GM19239 (cell line): ENCODE data around the gene GCGR.

Experiments
- DNase-seq: peaks from one replicate; pipeline ENCODE4 v3.0.0; 2011; ENCODE audit warnings: low spot score; ENCODE audit not compliant: insufficient read length
- FAIRE-seq: peaks from 2 replicates; lab custom pipeline; 2011; peaks lifted over from hg19 to GRCh38; lab: Jason Lieb, UNC

Gene GCGR

GRCh38 chr17:81811705-81812570 is 8.0 kb downstream of the GCGR start:
- DNase-seq (no peak), FAIRE-seq (no peak)

GRCh38 chr17:81812571-81813370 is 8.8 kb downstream of the GCGR start:
- FAIRE-seq, result no peak
- no peak for DNase-seq

- FAIRE-seq (no peak), DNase-seq (no peak)
Observed at GRCh38 chr17:81813371-81813684, 9.4 kb downstream of the GCGR start.

- FAIRE-seq (no peak), DNase-seq (no peak)
Observed at GRCh38 chr17:81813861-81814683, 10.1 kb downstream of the GCGR start.

- no peak for DNase-seq
- FAIRE-seq, result no peak
Observed at GRCh38 chr17:81814748-81815645, 11.0 kb downstream of the GCGR start.

- FAIRE-seq (no peak), DNase-seq (no peak)
Observed at GRCh38 chr17:81815646-81815986, 11.7 kb downstream of the GCGR start.

- FAIRE-seq, result no peak
- DNase-seq, result no peak
Observed at GRCh38 chr17:81817758-81818147, 13.8 kb downstream of the GCGR start.

GRCh38 chr17:81819708-81820107 is 15.8 kb downstream of the GCGR start:
- no peak for FAIRE-seq
- DNase-seq, result no peak

GRCh38 chr17:81821147-81821546 is 17.2 kb downstream of the GCGR start:
- FAIRE-seq, result no peak
- DNase-seq, result no peak

GRCh38 chr17:81821603-81822311 is 17.8 kb downstream of the GCGR start:
- no peak for DNase-seq
- FAIRE-seq, result no peak

- DNase-seq (no peak), FAIRE-seq (no peak)
Observed at GRCh38 chr17:81822312-81822637, 18.3 kb downstream of the GCGR start.

- FAIRE-seq (no peak), DNase-seq (no peak)
Observed at GRCh38 chr17:81822996-81823819, 19.3 kb downstream of the GCGR start.

- FAIRE-seq, result no peak
Observed at GRCh38 chr17:81823820-81824550, 20.0 kb downstream of the GCGR start.

GRCh38 chr17:81824595-81824994 is 20.6 kb downstream of the GCGR start:
- no peak for DNase-seq
- no peak for FAIRE-seq

More at GRCh38 chr17:81823820-81824550, 20.0 kb downstream of the GCGR start:
- no peak for DNase-seq

- FAIRE-seq, result no peak
Observed at GRCh38 chr17:81825841-81826466, 22.0 kb downstream of the GCGR start.

GRCh38 chr17:81828656-81829055 is 24.7 kb downstream of the GCGR start:
- no peak for FAIRE-seq
- no peak for DNase-seq

More at GRCh38 chr17:81825841-81826466, 22.0 kb downstream of the GCGR start:
- no peak for DNase-seq

- DNase-seq (no peak), FAIRE-seq (no peak)
Observed at GRCh38 chr17:81829858-81830257, 25.9 kb downstream of the GCGR start.
